ENCODE data around the gene IL5.

The IL5 gene

GRCh38 chr5:132510076-132510475 is 33.2 kb downstream of the IL5 start:
- no peaks in the 10 kb centered on the region for H3K36me3 ChIP-seq
- intact Hi-C loops (cut with DNase I; ENCODE audit: low total_unique reads), result no loop called here
- no peak for TF ChIP-seq CTCF (IDR thresholded peaks at IDR 0.05)

GRCh38 chr5:132506094-132506692 is 37.1 kb downstream of the IL5 start:
- TF ChIP-seq CTCF (IDR thresholded peaks at IDR 0.05), result peak; percentile 46 to 48

More at GRCh38 chr5:132510076-132510475, 33.2 kb downstream of the IL5 start:
- Histone ChIP-seq H3K4me1 (peaks cover 0 to 15% (median 12%) of the 10 kb centered on the region in 4 donors), H3K27ac (no peak overlapping the region), H3K4me3 (no peak overlapping the region), H3K27me3 (no peaks in the 10 kb centered on the region), H3K9me3 (no peaks in the 10 kb centered on the region)
- DNase-seq, result no peak

GRCh38 chr5:132505641-132506040 is 37.7 kb downstream of the IL5 start:
- Histone ChIP-seq H3K9me3 (no peaks in the 10 kb centered on the region), H3K4me3 (no peak overlapping the region), H3K27ac (peak overlapping the region; percentile 23 to 26), H3K4me1 (peaks cover 0 to 17% (median 14%) of the 10 kb centered on the region in 4 donors), H3K36me3 (no peaks in the 10 kb centered on the region), H3K27me3 (no peaks in the 10 kb centered on the region)
- no peak for DNase-seq
- no peak for TF ChIP-seq CTCF (IDR thresholded peaks at IDR 0.05)
- intact Hi-C loops (cut with DNase I; ENCODE audit: low total_unique reads), result no loop called here

More at GRCh38 chr5:132506094-132506692, 37.1 kb downstream of the IL5 start:
- Histone ChIP-seq H3K27me3 (no peaks in the 10 kb centered on the region), H3K4me3 (no peak overlapping the region), H3K36me3 (no peaks in the 10 kb centered on the region), H3K27ac (peak overlapping the region; percentile 23 to 26), H3K4me1 (peaks cover 0 to 17% (median 12%) of the 10 kb centered on the region in 4 donors), H3K9me3 (no peaks in the 10 kb centered on the region)
- intact Hi-C loops (cut with DNase I; ENCODE audit: low total_unique reads), result no loop called here
- no peak for DNase-seq

- no peak for DNase-seq
- Histone ChIP-seq H3K4me1 (peaks cover 0 to 17% (median 14%) of the 10 kb centered on the region in 4 donors), H3K9me3 (no peaks in the 10 kb centered on the region), H3K4me3 (no peak overlapping the region), H3K36me3 (no peaks in the 10 kb centered on the region), H3K27ac (no peak overlapping the region), H3K27me3 (no peaks in the 10 kb centered on the region)
- no peak for TF ChIP-seq CTCF (IDR thresholded peaks at IDR 0.05)
- intact Hi-C loops (cut with DNase I; ENCODE audit: low total_unique reads), result no loop called here
Measured at GRCh38 chr5:132504746-132505145, 38.6 kb downstream of the IL5 start.

- no peak for DNase-seq
- H3K27me3 ChIP-seq, result no peaks in the 10 kb centered on the region
- no peaks in the 10 kb centered on the region for H3K9me3 ChIP-seq
- intact Hi-C loops (cut with DNase I; ENCODE audit: low total_unique reads), result no loop called here
- no peak for TF ChIP-seq CTCF (IDR thresholded peaks at IDR 0.05)
- no peak overlapping the region for H3K27ac ChIP-seq
- no peak overlapping the region for H3K4me3 ChIP-seq
- H3K36me3 ChIP-seq, result no peaks in the 10 kb centered on the region
- H3K4me1 ChIP-seq, result peaks cover 0 to 21% (median 19%) of the 10 kb centered on the region in 4 donors
Measured at GRCh38 chr5:132503244-132503643, 40.1 kb downstream of the IL5 start.
